ENCODE measurements around the gene CNOT10. TPM values are rescaled to one million over a fixed set of nuclear protein-coding genes. Genes with fewer than 3 reads are reported as not detected.

The CNOT10 gene
- total RNA-seq, result 31.6 TPM

GRCh38 chr3:32684800-32685542, at the start of gene CNOT10:
CNOT10 (plus strand) TSS chr3:32685188; CDS start chr3:32685461, 273 bp downstream.

DNA sequence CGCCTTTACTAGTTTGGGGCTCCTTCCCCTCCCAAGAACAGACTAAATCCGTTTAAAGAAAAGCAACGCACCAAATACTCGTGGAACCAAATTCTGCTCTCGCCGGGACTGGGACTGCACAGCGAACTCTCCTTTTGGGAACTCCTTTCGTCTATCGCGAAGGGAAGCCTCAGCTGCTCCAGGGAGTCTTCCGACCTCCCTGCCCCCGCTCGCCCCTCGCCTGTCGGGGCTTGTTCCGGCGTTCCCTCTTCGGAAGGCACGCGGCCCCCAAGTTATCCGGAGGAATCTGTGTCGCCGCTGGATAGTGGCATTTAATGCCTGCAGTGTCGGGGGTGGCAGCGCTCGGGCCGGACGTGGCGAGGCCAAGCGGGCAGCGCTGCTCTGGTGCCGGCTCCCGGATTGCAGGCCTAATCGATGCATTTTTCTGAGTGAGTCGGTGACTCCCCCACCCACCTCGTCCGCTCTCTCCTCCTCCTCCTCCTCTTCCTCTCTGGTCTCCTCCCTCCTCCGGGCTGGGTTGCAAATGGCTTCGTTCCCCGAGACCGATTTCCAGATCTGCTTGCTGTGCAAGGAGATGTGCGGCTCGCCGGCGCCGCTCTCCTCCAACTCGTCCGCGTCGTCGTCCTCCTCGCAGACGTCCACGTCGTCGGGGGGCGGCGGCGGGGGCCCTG, 132.7 kb downstream of the CNOT10 start, which contains the start of gene TRIM71:
TRIM71 (plus strand) TSS at position 440 of the 671 bp plus-strand sequence; CDS start at position 524, 84 bp downstream.

Other genes with a start within 250 kb of the CNOT10 start
- gene CMTM6, start 182.3 kb upstream of the CNOT10 start, total RNA-seq, result 57.7 TPM
- gene DYNC1LI1, start 114.3 kb upstream of the CNOT10 start, total RNA-seq, result 28.4 TPM
- 6.9 TPM for gene TRIM71, start 132.8 kb downstream of the CNOT10 start, total RNA-seq